Measurements from ENCODE around the gene ZXDC.

DNA sequence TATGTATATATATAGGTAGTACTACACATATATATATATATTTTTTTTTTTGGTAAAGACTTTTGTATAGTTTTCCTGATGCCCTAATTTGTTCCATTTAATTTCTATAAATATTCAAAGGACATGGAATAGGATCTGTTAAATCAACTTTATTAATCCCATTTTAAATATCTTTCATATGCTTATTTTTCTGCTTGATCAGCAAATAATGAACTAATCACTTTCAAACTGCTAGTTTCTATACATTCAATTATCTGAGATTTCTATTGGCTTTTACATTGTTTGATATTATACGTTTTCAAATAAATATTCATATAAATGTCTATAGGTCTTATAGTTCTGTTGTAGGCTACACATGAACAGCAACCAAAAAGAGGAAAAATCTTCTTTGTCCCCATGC lies 21.7 kb downstream of the ZXDC start:
- TF ChIP-seq, protein P1, sequence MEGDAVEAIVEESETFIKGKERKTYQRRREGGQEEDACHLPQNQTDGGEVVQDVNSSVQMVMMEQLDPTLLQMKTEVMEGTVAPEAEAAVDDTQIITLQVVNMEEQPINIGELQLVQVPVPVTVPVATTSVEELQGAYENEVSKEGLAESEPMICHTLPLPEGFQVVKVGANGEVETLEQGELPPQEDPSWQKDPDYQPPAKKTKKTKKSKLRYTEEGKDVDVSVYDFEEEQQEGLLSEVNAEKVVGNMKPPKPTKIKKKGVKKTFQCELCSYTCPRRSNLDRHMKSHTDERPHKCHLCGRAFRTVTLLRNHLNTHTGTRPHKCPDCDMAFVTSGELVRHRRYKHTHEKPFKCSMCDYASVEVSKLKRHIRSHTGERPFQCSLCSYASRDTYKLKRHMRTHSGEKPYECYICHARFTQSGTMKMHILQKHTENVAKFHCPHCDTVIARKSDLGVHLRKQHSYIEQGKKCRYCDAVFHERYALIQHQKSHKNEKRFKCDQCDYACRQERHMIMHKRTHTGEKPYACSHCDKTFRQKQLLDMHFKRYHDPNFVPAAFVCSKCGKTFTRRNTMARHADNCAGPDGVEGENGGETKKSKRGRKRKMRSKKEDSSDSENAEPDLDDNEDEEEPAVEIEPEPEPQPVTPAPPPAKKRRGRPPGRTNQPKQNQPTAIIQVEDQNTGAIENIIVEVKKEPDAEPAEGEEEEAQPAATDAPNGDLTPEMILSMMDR (IDR thresholded peaks at IDR 0.05; ENCODE audit: poor library complexity), result no peak
- TF ChIP-seq EZH2 (IDR thresholded peaks at IDR 0.05; ENCODE audit: borderline replicate concordance), result no peak
